ENCODE measurements around the gene SLC9A8.
A peak's percentile ranks its signal among the peaks of the same experiment; 100 is the strongest.
"Not testable (repeated sequence)": the region's sequence is repeated elsewhere in the genome, so short reads cannot be mapped to it uniquely, and the experiment has no call there.

SLC9A8 gene

GRCh38 chr20:49812507-49813304 is at the start of gene SLC9A8:
TSS of gene SLC9A8 (plus strand) at chr20:49812828. CDS start at chr20:49812923, 95 bp downstream.
- peak; percentile 88 for DNase-seq

GRCh38 chr20:49762940-49763766 is 49.5 kb upstream of the SLC9A8 start:
- DNase-seq: no peak

- DNase-seq: peak; percentile 12
These were observed 47.3 kb upstream of the SLC9A8 start for GRCh38 chr20:49765413-49765736.

GRCh38 chr20:49765846-49766541 is 46.6 kb upstream of the SLC9A8 start:
- DNase-seq: no peak

- DNase-seq: no peak
These were observed 45.6 kb upstream of the SLC9A8 start for GRCh38 chr20:49766979-49767521.

- DNase-seq: peak; percentile 29
These were observed 44.2 kb upstream of the SLC9A8 start for GRCh38 chr20:49768204-49769047.

- DNase-seq: no peak
These were observed 43.5 kb upstream of the SLC9A8 start for GRCh38 chr20:49769048-49769581.

- no peak for DNase-seq
These were observed 42.0 kb upstream of the SLC9A8 start for GRCh38 chr20:49770634-49771033.

- not testable (repeated sequence) for DNase-seq
These were observed 38.4 kb upstream of the SLC9A8 start for GRCh38 chr20:49774213-49774612.

GRCh38 chr20:49775229-49775693 is 37.4 kb upstream of the SLC9A8 start:
- DNase-seq: no peak

- DNase-seq: no peak
These were observed 32.7 kb upstream of the SLC9A8 start for GRCh38 chr20:49779972-49780371.

- no peak for DNase-seq
These were observed 31.0 kb upstream of the SLC9A8 start for GRCh38 chr20:49781676-49782075.

- not testable (repeated sequence) for DNase-seq
These were observed 30.2 kb upstream of the SLC9A8 start for GRCh38 chr20:49782439-49782838.

GRCh38 chr20:49783021-49783995 is 29.3 kb upstream of the SLC9A8 start:
- not testable (repeated sequence) for DNase-seq

- DNase-seq: no peak
These were observed 28.3 kb upstream of the SLC9A8 start for GRCh38 chr20:49784291-49784690.

GRCh38 chr20:49785149-49785851 is 27.3 kb upstream of the SLC9A8 start:
- DNase-seq: no peak

- DNase-seq: no peak
These were observed 26.8 kb upstream of the SLC9A8 start for GRCh38 chr20:49785852-49786175.

- DNase-seq: no peak
These were observed 26.4 kb upstream of the SLC9A8 start for GRCh38 chr20:49786196-49786595.

GRCh38 chr20:49786668-49787370 is 25.8 kb upstream of the SLC9A8 start:
- DNase-seq: no peak

Data from DMS79 treated with DMSO at 0.1 percent for 48 hours (cell line).